DMS114 treated with DMSO at 0.1 percent for 48 hours (cell line): ENCODE measurements around the gene ATG9B.
"Not testable (repeated sequence)": the region's sequence is repeated elsewhere in the genome, so short reads cannot be mapped to it uniquely, and the experiment has no call there.

Experiments used
- DNase-seq: peaks from one replicate; lab custom pipeline; 2025; ENCODE audit not compliant: unreplicated experiment; lab: John Stamatoyannopoulos, UW

The ATG9B gene

DNA sequence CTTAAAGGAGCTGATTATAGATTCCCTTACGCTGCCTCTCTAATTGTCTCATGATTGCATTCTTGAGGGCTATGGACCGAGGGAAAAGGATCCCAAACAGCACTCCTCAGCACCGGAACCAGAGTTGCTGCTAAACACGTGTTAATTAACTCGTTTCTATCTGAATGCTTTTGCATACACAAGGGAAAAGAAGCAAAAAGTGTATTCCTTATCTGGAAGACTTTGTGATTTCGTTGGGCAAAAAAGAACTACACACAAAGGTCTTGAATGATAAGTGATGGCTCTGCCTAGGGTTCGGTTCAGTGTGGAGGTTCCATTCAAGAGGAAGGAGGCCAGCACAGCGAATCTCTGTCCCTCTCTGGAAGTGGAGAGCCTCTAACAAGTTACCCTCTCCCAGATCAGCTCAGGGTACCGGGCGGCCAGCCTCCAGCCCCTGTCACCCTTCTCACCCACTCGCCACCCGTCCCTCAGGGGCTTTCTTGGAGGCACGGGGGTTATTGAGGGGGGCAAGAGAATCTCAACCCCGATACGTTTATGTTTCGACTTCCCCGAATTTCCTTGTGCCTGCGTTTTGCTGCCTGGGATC, 34.6 kb upstream of the ATG9B start:
- DNase-seq: no peak

DNA sequence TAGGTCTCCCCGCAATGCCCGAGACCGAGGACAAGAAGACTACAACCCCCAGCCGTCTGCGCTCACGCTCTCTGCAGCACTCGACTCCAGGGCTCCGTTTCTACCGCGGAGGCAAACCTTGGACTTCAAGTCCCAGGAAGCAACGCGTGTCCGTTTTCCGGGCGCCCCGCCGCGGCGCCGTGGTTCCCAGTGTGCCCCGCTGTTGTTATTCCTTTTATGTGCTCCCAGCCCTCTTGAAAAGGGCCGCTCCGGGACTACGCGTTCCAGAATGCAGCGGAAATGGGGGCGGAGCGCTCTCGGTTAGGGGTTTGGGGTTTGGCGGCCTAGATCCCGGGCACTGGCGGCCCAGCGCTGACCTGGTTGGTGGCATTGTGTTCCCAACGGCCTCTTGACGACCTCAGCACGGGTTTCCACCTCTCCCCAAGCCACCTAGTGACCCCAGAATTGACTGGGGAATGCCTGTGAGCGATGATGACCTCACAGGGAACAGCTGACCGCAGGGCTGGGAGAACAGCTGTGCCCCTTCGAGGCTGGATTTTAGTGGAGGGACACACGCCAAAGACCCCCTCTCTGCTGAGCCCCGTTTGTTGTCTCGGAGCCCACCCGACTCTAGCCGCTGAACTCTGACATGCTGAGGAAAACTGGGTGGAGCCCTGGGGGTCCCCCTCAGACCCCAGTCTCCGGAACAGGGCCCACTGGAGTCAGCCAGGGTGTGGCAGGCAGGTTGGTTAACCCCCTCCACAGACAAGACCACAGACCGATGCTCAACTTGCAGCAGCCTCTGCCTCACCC, 33.9 kb upstream of the ATG9B start:
- peak; percentile 98 for DNase-seq

DNA sequence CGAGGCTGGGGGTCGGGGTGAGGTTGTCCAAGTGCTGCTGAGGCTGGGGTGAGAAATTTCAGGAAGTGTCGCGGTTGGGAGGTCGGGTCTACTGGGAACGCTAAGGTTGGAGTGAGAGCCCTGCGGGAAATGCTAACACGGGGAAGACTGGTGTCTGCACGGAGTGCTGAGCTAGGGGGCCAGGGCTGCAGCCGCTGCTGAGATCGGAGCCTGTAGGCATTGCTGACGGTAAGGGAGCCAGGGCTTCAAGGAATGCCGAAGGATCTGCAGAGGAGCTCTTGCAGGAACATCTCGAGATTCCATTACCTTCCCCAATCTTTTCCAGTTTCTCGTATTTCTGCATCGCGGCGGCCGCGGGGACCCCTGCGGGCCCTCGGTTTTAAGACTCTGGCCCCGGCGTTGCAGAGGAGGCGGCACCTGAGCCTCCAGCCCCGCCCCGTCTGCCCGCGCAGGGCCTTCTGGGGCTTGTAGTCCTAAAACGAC, 33.3 kb upstream of the ATG9B start, which contains the start of gene CDK5:
TSS of gene CDK5 (minus strand) at position 392 of the 483 bp plus-strand sequence. CDS start at position 343, 49 bp downstream.
- no peak for DNase-seq

DNA sequence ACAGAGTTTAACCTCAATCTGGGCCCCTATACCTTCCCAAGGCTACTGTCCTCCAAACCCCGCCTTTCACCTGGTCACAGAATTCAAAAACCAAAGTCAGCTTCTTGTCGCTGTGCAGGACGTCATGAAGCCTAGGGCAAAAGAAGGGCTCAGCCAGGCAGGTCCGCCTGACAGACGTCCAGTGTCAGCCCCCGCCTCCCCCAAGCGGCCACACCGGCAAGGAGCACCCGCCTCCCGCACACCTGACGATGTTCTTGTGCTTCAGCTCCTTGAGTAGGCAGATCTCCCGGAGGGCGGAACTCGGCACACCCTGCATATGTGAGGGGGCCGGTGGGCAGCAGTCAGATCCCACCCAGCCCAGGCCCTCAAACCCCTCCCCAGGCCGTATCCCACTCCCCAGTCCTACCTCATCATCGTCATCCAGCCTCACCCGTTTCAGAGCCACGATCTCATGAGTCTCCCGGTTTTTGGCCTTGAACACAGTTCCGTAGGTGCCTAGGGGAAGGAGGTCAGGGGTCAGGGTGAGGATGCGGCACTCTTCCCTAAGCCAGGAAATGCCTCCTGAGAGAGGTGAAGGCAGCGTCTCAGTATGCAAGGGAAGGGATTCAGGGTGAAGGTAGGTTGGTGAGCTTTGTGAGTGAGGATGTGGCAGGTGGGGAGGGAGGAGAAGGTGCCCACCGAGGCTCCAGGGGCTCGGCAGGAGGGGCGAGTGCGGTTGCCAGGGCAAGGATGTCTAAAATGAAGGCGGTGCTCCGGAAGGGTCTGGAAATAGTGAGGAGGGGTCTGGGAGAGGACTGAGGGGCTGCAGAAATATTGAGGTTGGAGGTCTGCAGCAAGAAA, 32.6 kb upstream of the ATG9B start:
- no peak for DNase-seq

DNA sequence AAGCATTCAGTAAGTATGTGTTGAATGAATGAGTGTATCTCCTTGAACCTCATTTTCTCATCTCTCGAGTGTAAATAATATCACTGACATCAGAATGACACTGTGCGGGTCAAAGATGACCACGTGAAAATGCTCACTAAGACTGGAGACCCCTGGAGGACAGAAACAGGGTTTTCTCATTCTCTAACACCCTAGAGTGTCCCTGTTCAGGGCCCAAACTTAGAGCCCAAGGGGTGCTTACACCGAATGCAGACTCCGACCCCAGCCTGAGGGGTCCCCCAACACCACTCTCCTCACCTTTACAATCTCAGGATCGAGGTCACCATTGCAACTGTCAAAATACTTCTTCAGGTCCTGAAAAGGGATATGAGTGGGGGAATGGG, 32.0 kb upstream of the ATG9B start:
- no peak for DNase-seq

DNA sequence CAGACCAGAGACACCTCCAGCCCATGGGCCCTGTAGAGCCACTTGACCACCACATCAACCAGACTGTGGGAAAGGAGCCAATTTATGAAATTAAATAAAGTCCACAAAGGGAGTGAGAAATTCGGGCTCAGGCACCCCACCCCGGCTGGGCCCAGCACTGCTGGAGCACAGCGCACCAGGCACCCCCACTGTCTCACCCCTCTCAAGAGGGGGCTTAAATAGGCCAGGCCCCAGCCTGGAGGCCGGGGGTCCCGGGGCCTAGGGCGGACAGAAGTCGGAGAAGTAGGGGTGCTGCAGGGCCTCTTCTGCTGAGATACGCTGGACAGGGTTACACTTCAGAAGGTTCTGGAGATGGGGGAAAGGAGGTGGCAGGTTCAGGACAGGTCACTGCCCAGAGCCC, 29.5 kb upstream of the ATG9B start:
- no peak for DNase-seq

DNA sequence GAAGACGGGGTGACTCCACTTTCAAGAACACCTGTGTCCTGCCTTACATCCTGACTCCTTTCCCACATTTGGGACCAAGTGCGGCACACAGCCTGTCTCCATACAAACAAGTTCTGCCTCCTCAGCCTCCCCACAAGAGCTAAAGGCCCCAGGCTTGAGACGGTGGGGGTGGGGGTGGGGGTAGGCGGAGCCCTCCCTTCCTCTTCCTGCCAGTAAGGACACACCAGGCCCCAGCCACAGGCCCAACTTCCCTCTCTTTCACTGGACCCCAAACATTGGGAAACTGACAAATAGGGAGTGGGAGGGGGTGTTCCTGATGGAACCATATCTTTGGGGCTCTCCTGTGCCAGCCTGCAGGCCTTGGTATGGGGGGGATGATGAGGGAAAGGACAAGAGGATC, 28.8 kb upstream of the ATG9B start:
- no peak for DNase-seq

DNA sequence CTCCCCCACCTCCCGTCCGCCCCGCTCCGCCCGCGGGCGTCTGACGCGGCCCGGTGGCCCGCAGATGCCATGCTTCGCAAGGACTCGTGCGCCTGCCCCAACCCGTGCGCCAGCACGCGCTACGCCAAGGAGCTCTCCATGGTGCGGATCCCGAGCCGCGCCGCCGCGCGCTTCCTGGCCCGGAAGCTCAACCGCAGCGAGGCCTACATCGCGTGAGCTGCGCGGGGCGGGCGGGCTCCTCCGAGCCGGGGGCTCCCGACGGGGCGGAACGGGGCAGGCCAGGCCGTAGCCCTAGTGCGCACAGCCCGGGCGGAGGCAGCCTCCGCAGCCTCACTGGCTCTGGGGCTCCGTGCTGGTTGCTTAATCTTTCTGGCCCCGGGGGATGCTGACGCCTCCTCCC, 26.8 kb upstream of the ATG9B start:
- DNase-seq: no peak

DNA sequence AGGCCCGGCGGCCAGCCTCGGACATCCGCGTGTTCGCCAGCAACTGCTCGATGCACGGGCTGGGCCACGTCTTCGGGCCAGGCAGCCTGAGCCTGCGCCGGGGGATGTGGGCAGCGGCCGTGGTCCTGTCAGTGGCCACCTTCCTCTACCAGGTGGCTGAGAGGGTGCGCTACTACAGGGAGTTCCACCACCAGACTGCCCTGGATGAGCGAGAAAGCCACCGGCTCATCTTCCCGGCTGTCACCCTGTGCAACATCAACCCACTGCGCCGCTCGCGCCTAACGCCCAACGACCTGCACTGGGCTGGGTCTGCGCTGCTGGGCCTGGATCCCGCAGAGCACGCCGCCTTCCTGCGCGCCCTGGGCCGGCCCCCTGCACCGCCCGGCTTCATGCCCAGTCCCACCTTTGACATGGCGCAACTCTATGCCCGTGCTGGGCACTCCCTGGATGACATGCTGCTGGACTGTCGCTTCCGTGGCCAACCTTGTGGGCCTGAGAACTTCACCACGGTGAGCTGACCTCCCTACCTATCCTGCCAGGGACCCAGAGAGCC, 24.7 kb upstream of the ATG9B start:
- DNase-seq: no peak

DNA sequence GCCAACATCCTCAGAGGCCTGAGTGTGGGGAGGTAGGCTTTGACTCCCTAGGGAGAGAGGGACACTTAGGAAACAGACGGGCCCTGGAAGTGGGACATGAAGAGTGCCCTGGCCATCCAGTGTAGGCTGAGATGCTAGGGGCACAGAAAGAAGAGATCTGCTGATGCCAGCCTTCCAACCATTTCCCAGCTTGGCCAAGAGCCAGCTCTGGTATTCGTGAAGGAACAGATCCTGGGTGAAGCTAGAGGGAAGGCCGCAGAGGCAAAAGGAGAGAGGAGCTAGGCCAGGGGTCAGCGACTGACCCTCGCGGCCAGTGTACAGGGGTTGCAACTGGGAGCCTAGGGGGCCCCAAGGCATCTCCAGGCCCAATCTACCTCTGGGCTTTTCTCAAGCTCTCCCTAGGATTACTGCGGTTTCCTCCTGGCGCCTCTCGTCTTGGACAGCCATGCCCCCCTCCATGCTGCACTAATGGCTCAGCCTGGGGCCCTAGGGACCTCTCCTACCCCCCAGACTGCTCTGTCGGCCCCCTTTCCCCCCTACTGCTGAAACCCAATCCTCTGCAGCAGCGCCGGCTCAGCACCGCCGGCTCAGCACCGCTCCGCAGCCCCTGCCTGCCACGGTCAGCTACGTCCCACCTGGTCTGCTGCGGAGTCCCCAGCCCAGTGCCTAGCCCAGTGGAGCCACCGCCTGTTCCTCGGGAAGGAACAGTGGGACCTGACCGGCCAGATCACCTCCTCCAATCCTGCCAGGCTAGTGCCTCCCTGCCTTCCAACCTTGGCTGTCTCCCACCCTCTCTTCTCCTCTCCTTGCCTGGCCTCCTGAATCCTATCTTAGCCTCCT, 23.9 kb upstream of the ATG9B start, which contains the start of gene ASIC3:
TSS of gene ASIC3 (plus strand) at position 556 of the 840 bp plus-strand sequence. CDS start 355 bp downstream, outside the sequence.
- no peak for DNase-seq

DNA sequence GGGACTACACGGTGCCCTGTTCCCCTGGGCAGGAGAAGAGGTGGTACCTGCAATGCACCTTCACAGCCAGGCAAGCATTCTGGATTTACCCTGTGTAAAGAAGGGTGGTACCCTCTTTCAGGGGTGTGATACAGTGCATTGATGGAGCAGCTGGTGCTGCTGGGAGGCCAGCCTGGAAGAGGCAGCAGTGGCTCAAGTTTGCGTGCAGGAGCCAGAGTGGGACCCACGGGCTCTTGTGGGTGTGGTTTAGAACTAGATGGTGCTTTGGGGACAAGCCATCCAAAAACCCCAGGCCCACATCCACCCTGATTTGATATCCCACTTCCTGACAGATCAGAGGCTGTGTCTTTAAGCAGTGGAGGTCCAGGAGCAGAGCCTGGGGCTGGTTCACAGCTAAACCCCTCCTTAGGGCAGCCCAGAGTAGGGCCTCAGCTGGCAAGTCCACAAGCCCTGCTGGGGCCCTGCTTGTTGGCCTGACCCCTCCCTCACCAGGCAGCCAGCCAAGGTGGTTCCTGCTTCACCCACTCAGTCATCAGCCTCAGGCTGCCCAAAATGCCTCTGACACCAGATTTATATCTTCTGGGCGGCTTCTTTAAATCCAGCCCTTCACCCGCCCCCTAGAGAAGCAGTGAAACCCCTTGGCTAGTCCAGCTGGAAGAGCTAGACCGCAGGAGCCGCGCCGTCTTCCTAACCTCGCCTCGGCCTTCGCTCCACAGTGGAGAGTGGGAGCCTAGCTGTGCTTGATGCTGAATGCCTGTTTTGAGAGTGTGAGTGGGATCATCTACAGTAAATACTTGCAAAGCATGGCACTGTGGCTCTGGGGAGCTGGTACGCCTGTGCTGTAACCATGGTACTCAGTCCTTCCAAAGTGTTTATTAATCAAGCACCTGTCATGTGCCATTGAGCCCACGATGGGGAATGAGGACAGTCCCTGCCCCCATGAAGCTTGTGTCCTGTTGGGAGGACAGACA, 22.6 kb upstream of the ATG9B start:
- DNase-seq: no peak

DNA sequence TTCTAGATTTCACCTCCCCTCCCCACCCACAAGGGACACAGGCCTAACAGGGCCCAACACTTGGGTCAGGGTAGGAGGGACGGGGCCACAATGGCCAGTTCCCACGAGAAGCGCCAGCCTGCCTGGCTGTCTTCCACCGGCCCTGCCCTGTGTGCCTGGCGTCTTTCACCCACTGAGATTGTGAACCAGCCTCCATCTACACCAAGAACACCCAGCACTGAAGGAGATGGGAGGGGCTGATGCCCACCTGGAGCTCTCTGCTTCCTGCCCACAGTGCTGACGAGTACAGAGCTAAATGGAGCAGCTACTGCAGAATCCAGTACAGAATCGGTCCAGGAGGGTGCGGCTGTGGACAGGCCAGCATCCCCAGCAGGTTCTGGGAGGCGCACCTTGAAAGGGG, 21.7 kb upstream of the ATG9B start:
- no peak for DNase-seq

DNA sequence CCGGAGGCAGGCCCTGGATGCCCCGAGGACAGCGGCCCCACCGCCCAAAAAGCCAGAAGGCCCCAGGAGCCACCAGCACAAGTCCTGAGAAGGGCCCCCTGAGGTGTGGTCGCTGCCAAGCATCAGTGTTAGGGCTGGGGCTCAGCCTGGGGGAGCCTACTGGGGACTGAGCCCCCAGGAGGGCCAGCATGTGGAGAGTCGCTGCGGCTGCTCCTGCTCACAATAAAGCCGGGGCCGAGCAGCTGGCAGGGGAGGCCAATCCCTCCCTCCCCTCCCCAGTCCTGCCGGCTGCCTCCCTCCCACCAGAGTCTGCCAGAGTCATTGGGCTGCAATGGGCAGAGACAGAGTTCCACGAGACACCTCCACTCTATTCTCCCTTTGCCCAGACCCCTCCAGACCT, 21.0 kb upstream of the ATG9B start:
- no peak for DNase-seq

DNA sequence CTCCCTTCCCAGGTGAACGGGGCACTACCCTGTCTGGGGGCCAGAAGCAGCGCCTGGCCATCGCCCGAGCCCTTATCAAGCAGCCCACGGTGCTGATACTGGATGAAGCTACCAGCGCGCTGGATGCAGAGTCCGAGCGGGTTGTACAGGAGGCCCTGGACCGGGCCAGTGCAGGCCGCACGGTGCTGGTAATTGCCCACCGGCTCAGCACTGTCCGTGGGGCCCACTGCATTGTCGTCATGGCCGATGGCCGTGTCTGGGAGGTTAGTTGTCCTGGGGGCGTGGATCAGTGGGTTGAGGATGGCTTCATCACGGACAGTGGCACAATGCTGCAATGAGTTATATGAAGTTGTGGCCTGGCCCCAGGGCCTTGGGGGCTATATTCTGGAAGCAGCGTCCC, 19.7 kb upstream of the ATG9B start:
- no peak for DNase-seq

DNA sequence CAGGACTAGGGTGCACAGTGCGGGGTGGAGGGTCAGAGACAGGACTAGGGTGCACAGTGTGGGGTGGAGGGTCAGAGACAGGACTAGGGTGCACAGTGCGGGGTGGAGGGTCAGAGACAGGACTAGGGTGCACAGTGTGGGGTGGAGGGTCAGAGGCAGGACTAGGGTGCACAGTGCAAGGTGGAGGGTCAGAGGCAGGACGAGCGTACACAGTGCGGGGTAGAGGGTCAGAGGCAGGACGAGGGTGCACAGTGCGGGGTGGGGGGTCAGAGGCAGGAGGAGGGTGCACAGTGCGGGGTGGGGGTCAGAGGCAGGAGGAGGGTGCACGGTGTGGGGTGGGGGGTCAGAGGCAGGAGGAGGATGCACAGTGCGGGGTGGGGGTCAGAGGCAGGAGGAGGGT, 19.2 kb upstream of the ATG9B start:
- DNase-seq: not testable (repeated sequence)

DNA sequence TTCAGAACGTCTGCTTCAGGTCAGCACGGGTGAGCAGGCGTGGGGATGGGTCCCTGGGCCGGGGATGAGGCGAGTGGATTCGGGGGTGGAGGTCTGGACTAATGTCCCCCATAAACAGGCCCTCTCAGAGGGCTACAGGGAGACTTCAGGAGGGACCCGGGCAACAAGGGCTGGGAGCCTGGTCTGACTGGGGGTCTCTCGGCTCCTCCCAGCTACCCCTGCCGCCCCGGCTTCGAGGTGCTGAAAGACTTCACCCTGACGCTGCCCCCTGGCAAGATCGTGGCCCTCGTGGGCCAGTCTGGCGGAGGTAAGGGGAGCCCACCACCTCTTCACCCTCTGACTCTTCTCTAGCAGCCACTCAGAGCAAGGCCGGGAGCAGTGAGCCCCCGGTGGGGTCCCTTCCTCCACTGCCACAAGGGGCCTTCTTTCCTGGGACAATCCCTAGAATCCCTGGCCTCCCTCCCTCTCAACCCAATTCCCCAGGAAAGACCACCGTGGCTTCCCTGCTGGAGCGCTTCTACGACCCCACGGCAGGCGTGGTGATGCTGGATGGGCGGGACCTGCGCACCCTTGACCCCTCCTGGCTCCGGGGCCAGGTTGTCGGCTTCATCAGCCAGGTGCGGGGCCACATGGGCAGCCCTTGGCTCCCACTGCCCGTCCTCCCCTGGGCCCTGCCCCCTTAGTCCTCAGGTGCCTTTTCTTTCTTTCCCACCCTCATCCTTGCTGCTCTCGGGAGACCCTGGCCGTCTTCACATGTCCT, 16.5 kb upstream of the ATG9B start:
- DNase-seq: no peak

DNA sequence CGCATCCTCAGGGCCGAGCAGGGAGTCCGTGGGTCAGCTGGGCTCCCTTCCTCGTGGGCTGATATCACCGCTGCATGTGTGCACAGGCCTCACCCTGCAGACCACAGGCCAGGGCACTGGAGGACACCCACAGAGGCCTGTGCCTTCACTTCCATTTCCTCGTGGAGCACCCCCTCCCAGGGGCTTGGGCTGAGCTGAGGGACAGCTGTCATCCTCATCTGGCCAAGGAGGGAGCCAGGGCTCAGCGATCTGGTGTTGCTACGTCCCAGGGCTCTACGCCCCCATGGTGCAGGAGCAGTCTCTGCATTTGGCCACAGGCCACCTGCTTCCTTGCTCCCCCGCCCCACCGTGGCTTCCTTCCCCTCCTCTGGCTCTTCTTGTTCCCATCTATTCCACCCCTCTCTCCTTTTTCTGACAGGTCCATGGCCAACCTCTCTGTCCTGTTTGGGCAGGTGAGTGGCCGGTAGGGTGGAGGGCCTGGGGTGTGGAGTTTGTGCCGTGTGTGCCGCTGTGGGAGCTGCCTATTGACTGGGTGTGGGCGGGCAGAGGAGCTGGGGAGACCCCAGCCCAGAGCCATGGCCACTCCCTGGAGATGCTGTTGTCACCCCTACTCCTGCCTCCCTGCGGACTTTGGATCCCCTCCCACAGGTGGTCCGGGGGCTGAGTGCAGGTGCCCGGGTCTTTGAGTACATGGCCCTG, 15.7 kb upstream of the ATG9B start:
- no peak for DNase-seq
